Measurements from ENCODE around the gene C3orf22.

GRCh38 chr3:126606001-126606400 is 47.3 kb upstream of the C3orf22 start:
- no peak for TF ChIP-seq TAF1 (IDR thresholded peaks at IDR 0.05; ENCODE audit: low read depth, low read length)
- TF ChIP-seq POLR2AphosphoS5 (IDR thresholded peaks at IDR 0.05; ENCODE audit: low read depth, low read length) = no peak
- TF ChIP-seq POLR2A (IDR thresholded peaks at IDR 0.05; ENCODE audit: low read depth, low read length) = no peak
- no peak for TF ChIP-seq SPI1 (IDR thresholded peaks at IDR 0.05; ENCODE audit: low read depth, low read length)
- no peak for TF ChIP-seq POU2F2 (IDR thresholded peaks at IDR 0.05; ENCODE audit: low read depth, low read length)
